AG04449 (cell line): ENCODE measurements around the gene L1CAM.

ENCODE experiments used
- CTCF ChIA-PET: fragments of 350-600 bp; formaldehyde crosslinking; extraction: SDS; loops from one replicate; lab custom pipeline; 2021; ENCODE audit warnings: antibody characterized with exemption; lab: Yijun Ruan, JAX
- POLR2A ChIA-PET: fragments of 400-600, 350-600 bp; formaldehyde crosslinking; extraction: SDS; loops from one replicate; lab custom pipeline; 2020; ENCODE audit warnings: antibody characterized with exemption, inconsistent platforms; lab: Yijun Ruan, JAX
- DNase-seq: peaks from one replicate; pipeline ENCODE4 v3.0.0-alpha.2; 2010; ENCODE audit warnings: low read depth, low spot score
- H3K4me3 ChIP-seq: 2 replicates; pipeline ENCODE4 v1.5.1; 2011; ENCODE audit warnings: low read depth, mild to moderate bottlenecking, control low read depth, low read length
- TF ChIP-seq, protein P1 (sequence below): IDR thresholded peaks from one replicate; pipeline ENCODE4 v1.5.1; 2011; ENCODE audit warnings: mild to moderate bottlenecking, moderate library complexity, low read length, control low read depth, inconsistent platforms; ENCODE audit not compliant: insufficient read depth; ENCODE audit errors: missing control alignments

L1CAM gene

DNA sequence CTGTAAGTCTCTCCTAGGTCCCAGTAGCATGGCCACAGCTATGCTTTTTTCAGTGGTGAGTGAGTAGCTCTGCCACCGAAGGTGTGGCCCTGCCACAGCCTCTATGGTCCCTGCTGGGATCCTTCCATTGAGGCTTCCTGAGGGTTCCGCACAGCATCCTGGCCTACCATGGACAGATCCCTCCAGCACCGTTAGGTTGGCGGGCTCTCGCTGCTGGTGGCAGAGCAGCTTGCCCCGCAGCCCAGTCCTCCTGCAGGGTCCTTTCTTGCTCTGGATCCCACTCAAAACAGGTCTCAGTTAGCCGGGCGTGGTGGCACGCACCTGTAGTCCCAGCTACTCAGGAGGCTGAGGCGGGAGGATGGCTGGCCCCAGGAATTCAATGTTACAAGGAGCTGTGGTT is 53.2 kb downstream of the L1CAM start:
- CTCF ChIA-PET: no interaction called here
- no peak overlapping the region for H3K4me3 ChIP-seq
- no peak for DNase-seq
- TF ChIP-seq, protein P1, sequence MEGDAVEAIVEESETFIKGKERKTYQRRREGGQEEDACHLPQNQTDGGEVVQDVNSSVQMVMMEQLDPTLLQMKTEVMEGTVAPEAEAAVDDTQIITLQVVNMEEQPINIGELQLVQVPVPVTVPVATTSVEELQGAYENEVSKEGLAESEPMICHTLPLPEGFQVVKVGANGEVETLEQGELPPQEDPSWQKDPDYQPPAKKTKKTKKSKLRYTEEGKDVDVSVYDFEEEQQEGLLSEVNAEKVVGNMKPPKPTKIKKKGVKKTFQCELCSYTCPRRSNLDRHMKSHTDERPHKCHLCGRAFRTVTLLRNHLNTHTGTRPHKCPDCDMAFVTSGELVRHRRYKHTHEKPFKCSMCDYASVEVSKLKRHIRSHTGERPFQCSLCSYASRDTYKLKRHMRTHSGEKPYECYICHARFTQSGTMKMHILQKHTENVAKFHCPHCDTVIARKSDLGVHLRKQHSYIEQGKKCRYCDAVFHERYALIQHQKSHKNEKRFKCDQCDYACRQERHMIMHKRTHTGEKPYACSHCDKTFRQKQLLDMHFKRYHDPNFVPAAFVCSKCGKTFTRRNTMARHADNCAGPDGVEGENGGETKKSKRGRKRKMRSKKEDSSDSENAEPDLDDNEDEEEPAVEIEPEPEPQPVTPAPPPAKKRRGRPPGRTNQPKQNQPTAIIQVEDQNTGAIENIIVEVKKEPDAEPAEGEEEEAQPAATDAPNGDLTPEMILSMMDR: no peak
- POLR2A ChIA-PET: no interaction called here

DNA sequence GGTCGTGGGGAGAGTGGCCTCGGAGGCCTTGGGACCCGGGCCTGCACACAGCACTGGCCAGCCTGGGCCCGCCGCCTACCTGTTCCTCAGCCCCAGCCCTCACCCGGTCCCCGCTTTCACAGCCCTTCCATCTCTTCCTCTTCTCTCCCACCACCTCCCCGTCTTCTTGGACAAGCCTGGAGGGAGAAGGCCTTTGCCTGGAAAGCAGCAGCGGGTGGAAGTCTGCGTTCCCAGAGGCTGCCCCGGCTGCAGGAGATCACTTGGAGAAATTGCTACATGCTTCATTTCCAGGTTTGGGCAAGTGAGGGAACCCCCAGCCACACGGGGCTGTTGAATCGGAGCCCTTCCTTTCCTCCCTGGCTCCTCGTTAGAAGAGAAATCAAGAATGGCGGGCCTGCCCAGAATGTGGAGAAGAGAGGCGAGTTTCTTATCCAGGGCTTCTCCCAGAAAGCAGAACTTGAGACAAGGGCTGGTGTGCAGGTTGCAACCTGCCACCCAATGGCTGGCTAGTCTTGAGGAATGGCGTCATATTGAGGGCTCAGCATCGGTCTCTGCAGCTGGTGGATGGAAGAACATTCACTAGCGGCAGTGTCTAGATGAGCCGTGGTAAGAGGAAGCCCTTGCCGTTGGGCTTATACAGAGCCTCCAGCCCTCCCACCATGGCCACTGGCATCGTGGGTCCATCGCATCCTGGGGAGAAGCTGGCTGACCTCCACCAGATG is 54.4 kb downstream of the L1CAM start:
- H3K4me3 ChIP-seq: no peak overlapping the region
- POLR2A ChIA-PET: no interaction called here
- TF ChIP-seq, protein P1: no peak
- CTCF ChIA-PET: no interaction called here
- no peak for DNase-seq

DNA sequence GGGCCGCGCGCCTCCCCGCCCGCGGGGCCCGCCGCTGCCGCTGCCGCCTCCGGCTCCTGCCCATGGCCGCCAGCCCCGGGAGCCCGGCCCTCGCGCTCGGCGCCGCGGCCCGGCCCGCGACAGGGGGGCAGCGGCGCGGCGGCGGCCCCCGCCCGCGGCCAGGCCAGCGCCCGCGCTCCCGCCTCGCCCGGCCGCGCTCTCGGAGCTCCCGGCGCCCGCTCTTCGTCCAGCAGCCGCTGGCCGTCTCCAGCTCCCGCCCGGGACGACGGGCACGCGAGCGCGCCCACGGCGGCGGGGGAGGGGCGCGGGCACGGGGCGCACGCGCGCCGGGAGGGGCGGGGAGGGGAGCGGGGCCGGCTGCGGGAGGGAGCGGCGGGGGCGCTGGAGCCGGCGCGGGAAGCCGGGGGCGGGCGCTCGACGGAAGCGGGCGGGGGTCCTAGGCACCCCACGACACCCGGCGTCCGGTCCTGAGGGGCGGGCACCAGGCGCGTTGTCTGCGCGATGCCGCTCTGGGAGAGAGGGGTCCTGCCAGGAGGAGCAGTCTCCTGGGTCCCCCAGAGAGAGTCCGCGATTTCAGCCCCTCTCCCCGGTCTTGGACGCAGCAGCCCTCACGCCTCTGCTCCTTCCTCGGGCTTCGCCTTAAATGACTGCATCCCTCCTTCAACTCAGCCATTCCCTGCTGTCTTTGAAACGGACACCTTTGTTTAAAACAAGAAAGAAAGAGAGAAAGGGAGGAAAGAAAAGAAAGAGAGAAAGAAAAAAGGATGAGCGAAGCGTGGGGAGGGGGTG is 55.1 kb downstream of the L1CAM start:
- CTCF ChIA-PET: no interaction called here
- POLR2A ChIA-PET: no interaction called here
- TF ChIP-seq, protein P1: no peak
- no peak overlapping the region for H3K4me3 ChIP-seq
- DNase-seq: no peak

DNA sequence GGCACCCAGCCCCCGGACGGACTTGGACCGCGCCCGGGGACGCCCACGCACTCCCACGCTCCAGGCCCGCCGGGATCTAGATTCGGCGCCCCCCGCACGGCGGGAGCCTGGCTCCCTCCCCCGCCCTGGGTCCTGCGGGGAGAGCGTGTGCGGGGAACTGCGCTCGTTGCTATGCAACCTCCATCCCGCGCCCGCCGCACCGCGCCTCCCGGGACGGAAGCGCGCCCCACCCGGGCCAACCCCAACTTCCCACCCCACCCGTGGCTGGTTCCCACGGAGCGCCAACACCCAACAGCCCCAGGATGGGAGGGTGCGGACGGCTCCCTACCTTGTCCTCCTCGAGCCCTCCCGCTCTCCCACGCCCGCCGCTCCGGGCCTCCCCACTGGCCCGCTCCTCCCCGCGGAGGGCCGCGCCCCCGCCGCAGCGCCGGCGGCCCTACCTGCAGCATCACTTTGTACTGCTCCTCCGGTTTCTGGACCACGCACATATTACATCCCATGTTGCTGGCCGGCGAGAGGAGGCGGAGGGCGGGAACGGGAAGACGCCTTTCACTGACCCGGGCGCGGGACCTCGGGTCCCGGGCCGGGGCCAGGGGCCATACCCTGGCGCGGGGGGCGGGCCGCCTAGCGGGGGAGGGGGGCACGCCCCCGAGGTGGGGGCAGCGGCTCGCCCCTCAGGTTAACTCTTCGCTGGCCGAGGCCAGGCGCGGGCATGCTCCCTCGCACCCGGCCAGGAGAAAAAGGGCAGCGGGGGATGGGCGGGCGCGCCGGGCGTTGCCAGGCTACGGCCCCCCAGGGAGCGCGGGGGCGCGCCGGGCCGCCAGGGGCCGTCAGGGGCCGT is 56.0 kb downstream of the L1CAM start, which contains the start of gene PDZD4:
Gene PDZD4, minus strand, starts transcription at position 746 of the 841 bp plus-strand sequence. Its CDS starts 246 bp downstream, at position 500.
- ChIA-PET CTCF (no interaction called here), POLR2A (no interaction called here)
- no peak within 1 kb of the TSS for H3K4me3 ChIP-seq
- TF ChIP-seq, protein P1: no peak
- no peak for DNase-seq

DNA sequence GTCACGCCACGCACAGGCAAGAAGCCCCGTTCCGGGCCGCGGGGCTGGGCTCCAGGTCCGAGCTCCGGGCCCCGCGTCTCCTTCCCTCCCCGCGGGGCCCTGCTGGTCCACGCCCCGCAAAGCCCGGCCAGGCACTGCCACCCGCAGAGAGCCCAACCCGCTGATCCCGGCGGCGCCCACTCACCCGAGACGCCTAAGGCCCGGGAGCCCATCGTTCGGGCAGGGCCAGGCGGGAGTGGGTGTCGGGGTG is 56.5 kb downstream of the L1CAM start:
- DNase-seq: no peak

More for the DNA sequence above, 56.5 kb downstream of the L1CAM start:
- no peak overlapping the region for H3K4me3 ChIP-seq
- POLR2A ChIA-PET: no interaction called here
- TF ChIP-seq, protein P1: no peak
- CTCF ChIA-PET: no interaction called here
